Measurements from ENCODE around the gene RAB17. TPM values are rescaled to one million over a fixed set of nuclear protein-coding genes. Genes with fewer than 3 reads are reported as not detected.

RAB17 gene
- polyA plus RNA-seq, 1 donor, result 164 TPM

DNA sequence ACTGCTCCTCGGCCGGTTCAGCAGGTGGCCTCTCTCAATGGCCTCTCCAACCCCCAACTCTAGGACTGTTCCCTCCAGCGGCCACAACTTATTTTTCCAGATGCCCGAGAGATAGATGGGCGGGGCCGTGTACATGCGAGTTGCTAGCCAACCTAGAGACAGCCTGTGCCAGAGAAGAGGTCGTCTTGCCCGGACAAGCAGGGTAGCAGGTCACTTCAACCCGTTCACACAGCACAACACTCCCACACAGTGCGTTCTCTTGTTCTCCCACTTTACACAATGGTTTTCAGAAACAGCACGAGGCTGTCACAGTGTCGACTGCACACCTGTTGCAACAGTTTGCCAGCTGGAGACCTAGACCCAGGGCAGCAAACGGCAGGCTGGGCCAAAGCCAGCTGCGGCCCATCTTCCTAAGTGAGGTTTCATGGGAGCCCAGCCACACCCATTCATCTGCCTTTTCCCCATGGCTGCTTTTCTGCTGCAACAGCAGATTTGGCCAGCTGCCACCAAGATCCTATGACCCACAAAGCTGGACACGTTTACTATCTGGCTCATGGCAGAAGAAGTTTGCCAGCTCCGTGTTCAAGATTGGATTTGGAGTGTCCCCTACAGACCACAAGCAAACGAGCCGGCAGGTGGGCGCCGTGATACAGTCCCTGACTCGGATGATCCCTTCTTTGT is 31.4 kb downstream of the RAB17 start:
- no peaks in the 10 kb centered on the region for H3K36me3 ChIP-seq (ENCODE audit: control insufficient read depth, insufficient read depth, low read length)
- H3K4me1 ChIP-seq (ENCODE audit: control insufficient read depth, insufficient read depth, low read length), result no peaks in the 10 kb centered on the region
- H3K27ac ChIP-seq (ENCODE audit: low read length), result no peak overlapping the region
- H3K9me3 ChIP-seq (ENCODE audit: control insufficient read depth, low read depth, low read length), result peaks cover 2% of the 10 kb centered on the region
- WGBS (ENCODE audit: insufficient coverage, low lambda C conversion rate), result no CpG with 5 or more reads among the region's 22 CpGs
- H3K4me3 ChIP-seq (ENCODE audit: low read length), result no peak overlapping the region
- H3K27me3 ChIP-seq (ENCODE audit: control insufficient read depth, insufficient read depth, low read length), result peaks cover 6% of the 10 kb centered on the region
- peak in 1 of 2 donors; percentile 40 for DNase-seq

DNA sequence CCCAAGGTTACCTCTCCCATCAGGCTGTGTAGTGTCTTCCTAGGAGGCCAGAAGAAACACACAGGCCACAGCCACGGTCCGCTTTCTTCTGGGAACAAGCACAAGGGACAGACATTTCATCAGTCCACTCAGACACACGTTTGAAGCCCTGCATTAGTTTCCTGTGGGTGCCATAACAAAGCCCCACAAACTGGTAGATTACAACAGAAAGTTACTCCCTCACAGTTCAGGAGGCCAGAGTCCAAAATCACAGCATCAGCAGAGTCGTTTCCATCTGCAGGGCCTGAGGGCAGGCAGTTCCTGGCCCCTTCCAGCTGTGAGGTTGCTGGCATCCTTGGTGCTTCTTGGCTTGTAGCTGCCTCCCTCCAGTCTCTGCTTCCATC is 32.9 kb downstream of the RAB17 start:
- H3K4me1 ChIP-seq (ENCODE audit: control insufficient read depth, insufficient read depth, low read length), result no peaks in the 10 kb centered on the region
- no peaks in the 10 kb centered on the region for H3K36me3 ChIP-seq (ENCODE audit: control insufficient read depth, insufficient read depth, low read length)
- no CpG with 5 or more reads among the region's 4 CpGs for WGBS (ENCODE audit: insufficient coverage, low lambda C conversion rate)
- H3K4me3 ChIP-seq (ENCODE audit: low read length), result no peak overlapping the region
- no peaks in the 10 kb centered on the region for H3K27me3 ChIP-seq (ENCODE audit: control insufficient read depth, insufficient read depth, low read length)
- H3K9me3 ChIP-seq (ENCODE audit: control insufficient read depth, low read depth, low read length), result peaks cover 2% of the 10 kb centered on the region
- H3K27ac ChIP-seq (ENCODE audit: low read length), result no peak overlapping the region
- DNase-seq, result no peak

DNA sequence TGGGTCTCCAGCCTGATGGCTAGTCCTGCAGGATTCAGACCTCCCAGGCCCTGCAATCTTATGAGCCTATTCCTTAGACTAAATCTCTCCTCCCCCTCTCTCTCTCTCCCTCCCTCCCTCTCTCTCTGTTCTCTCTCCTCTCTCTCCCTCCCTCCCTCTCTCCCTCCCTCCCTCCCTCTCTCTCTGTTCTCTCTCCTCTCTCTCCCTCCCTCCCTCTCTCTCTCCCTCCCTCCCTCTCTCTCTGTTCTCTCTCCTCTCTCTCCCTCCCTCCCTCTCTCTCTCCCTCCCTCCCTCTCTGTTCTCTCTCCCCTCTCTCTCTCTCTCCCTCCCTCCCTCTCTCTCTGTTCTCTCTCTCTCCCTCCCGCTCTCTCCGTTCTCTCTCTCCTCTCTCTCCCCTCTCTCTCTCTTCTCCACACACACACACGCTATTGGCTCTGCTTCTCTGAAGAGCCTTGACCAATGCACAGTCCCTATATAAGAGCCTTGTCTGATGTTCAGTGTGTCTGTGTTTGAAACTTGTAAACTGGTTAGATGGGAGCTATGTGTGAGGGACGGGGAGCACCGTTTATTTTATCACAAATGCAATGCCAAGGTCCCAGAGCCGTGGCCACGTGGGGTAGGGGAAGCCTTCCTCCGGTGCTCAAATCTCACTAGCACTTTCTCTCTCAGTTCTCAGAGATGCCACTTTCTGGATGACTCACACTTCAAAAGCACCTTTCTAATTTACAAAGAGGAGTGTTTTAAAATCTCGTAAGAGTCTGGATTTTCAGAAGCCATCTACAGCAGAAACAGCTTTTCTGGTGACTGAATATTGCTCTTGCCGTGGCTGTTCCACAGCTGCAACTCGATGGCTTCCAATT is 33.5 kb downstream of the RAB17 start:
- Histone ChIP-seq H3K36me3 (ENCODE audit: control insufficient read depth, insufficient read depth, low read length) (no peaks in the 10 kb centered on the region), H3K27ac (ENCODE audit: low read length) (no peak overlapping the region), H3K4me3 (ENCODE audit: low read length) (no peak overlapping the region), H3K27me3 (ENCODE audit: control insufficient read depth, insufficient read depth, low read length) (no peaks in the 10 kb centered on the region), H3K4me1 (ENCODE audit: control insufficient read depth, insufficient read depth, low read length) (no peaks in the 10 kb centered on the region), H3K9me3 (ENCODE audit: control insufficient read depth, low read depth, low read length) (peaks cover 2% of the 10 kb centered on the region)
- WGBS (ENCODE audit: insufficient coverage, low lambda C conversion rate), result 80% methylated on average over 1 of the region's 11 CpGs
- no peak for DNase-seq

DNA sequence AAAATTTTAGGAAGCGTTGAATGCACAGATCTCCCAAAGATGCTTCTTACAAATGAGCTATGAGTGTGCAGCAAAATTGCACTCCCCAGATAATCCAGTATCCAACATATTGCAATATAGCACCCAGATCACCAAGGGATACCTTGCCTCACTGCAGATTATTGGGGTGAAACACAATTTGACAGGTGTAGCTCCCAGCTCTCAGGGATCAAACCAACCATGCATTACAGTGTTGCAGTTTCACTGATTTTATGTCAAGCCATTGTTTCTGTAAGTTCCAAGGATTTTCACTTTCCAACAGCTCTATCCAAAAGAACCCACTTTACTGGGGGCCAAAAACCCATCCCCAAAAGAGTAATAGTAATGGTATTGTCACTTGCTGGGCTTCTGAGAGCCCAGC is 35.0 kb downstream of the RAB17 start:
- no peak overlapping the region for H3K27ac ChIP-seq (ENCODE audit: low read length)
- H3K4me1 ChIP-seq (ENCODE audit: control insufficient read depth, insufficient read depth, low read length), result no peaks in the 10 kb centered on the region
- no CpG with 5 or more reads among the region's 1 CpG for WGBS (ENCODE audit: insufficient coverage, low lambda C conversion rate)
- H3K4me3 ChIP-seq (ENCODE audit: low read length), result no peak overlapping the region
- H3K36me3 ChIP-seq (ENCODE audit: control insufficient read depth, insufficient read depth, low read length), result no peaks in the 10 kb centered on the region
- H3K27me3 ChIP-seq (ENCODE audit: control insufficient read depth, insufficient read depth, low read length), result no peaks in the 10 kb centered on the region
- no peak for DNase-seq
- peaks cover 2% of the 10 kb centered on the region for H3K9me3 ChIP-seq (ENCODE audit: control insufficient read depth, low read depth, low read length)

DNA sequence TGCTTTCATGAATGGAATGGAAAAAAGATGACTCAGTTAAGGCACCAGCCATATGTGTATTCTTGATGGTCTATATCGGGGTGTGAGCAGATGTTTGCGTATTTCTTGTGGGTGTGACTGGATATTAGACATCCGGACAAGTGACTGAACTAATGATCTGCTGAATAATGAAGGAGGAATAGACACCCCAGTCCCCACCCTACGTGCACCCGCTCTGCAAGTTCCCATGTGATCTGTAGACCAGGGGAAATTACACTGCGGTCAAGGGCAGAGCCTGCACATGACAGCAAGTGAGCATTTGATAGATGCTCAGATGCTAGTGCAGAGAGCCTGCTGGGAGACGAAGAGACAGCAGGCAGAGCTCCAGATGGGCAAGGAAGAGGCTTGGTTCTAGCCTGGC is 36.6 kb downstream of the RAB17 start:
- no peak for DNase-seq
- Histone ChIP-seq H3K9me3 (ENCODE audit: control insufficient read depth, low read depth, low read length) (peaks cover 2% of the 10 kb centered on the region), H3K4me3 (ENCODE audit: low read length) (no peak overlapping the region), H3K27ac (ENCODE audit: low read length) (no peak overlapping the region), H3K27me3 (ENCODE audit: control insufficient read depth, insufficient read depth, low read length) (no peaks in the 10 kb centered on the region), H3K4me1 (ENCODE audit: control insufficient read depth, insufficient read depth, low read length) (no peaks in the 10 kb centered on the region), H3K36me3 (ENCODE audit: control insufficient read depth, insufficient read depth, low read length) (no peaks in the 10 kb centered on the region)
- no CpG with 5 or more reads among the region's 7 CpGs for WGBS (ENCODE audit: insufficient coverage, low lambda C conversion rate)

DNA sequence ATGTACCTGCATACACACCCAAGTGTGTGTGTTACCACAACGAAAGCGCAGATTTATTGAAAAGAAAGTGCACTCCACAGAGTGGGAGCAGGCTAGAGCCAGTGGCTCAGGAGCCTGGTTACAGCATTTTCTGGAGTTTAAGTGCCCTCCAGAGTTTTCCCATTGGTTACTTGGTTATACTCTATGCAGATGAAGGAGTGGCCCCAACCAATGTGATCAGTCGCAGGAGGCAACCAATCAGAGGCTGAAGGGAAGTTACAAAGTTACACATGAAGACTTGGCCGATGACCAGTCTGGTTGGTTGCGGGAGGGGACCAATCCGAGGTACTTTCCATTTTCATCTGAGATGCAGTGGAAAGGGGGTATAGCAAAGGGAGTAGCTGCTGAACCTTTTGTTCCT is 37.6 kb downstream of the RAB17 start:
- peaks cover 4% of the 10 kb centered on the region for H3K4me1 ChIP-seq (ENCODE audit: control insufficient read depth, insufficient read depth, low read length)

DNA sequence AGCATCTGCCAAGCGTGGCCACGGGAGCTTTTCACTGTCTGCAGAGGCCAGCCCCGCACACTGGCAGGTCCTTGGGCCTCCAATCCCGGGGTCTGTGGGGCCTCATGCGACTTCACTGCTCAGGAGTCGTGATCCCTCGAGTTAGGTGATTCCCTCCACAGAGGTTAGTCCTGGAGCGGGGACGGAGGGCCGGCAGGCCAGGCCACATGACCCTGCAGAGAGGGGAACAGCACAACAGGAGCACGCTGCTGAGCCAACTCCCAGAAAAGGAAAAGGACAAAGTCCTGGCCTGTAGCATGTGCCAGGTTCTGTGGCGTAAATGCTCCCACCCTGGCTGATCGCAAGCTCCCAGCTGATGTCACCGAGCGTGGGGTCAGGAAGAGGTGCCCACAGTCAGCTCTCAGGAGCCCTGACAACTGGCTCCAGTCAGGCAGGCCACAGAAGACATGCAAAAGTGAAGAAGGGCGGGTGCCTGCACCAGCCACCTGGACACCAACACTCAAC is 39.4 kb downstream of the RAB17 start:
- Histone ChIP-seq H3K9me3 (ENCODE audit: control insufficient read depth, low read depth, low read length) (no peaks in the 10 kb centered on the region), H3K27me3 (ENCODE audit: control insufficient read depth, insufficient read depth, low read length) (no peaks in the 10 kb centered on the region), H3K4me3 (ENCODE audit: low read length) (no peak overlapping the region), H3K36me3 (ENCODE audit: control insufficient read depth, insufficient read depth, low read length) (no peaks in the 10 kb centered on the region), H3K27ac (ENCODE audit: low read length) (no peak overlapping the region), H3K4me1 (ENCODE audit: control insufficient read depth, insufficient read depth, low read length) (peaks cover 7% of the 10 kb centered on the region)
- no CpG with 5 or more reads among the region's 16 CpGs for WGBS (ENCODE audit: insufficient coverage, low lambda C conversion rate)
- DNase-seq, result peak; percentile 48 to 74

More for the DNA sequence above, 37.6 kb downstream of the RAB17 start:
- DNase-seq, result no peak
- H3K36me3 ChIP-seq (ENCODE audit: control insufficient read depth, insufficient read depth, low read length), result no peaks in the 10 kb centered on the region
- peaks cover 2% of the 10 kb centered on the region for H3K9me3 ChIP-seq (ENCODE audit: control insufficient read depth, low read depth, low read length)
- no CpG with 5 or more reads among the region's 6 CpGs for WGBS (ENCODE audit: insufficient coverage, low lambda C conversion rate)
- no peaks in the 10 kb centered on the region for H3K27me3 ChIP-seq (ENCODE audit: control insufficient read depth, insufficient read depth, low read length)
- H3K27ac ChIP-seq (ENCODE audit: low read length), result no peak overlapping the region
- H3K4me3 ChIP-seq (ENCODE audit: low read length), result no peak overlapping the region

DNA sequence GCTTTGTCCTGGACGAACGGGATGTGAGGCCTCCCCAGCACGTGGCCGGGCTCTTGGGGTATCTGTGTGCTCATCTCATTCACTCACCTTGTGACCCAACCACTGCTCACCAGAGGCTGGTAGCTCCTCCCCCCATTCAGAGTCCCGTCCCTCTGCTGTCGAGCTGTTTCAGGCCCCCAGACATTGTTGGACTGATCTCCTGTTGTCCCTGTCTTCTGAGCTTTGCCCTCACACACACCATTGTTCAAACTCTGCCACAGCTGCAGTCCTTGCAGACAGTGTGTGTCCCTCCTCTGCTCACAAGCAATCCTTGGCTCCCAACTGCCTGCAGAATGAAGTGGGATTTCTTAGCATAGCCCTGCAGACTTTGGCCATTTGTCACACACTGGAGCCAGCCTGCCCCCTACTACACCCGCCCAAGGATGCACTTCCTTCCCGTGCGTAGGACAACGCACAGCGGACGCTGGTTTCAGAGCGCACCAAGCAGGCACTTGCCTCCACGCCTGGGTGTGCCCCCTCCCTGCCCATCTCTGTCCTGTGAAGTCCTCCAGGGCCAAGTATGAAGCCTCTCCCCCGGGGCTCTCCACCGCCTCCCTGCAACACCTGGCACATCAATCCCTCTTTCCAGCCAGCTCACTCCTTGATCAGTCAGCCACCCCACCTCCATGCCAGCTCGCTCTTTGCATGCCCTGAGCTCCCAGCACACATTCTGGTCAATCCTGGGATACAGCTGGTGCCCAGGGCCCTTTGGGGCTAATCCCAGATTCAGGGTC is 40.7 kb downstream of the RAB17 start:
- Histone ChIP-seq H3K27ac (ENCODE audit: low read length) (no peak overlapping the region), H3K27me3 (ENCODE audit: control insufficient read depth, insufficient read depth, low read length) (no peaks in the 10 kb centered on the region), H3K4me3 (ENCODE audit: low read length) (no peak overlapping the region), H3K4me1 (ENCODE audit: control insufficient read depth, insufficient read depth, low read length) (peaks cover 7% of the 10 kb centered on the region), H3K36me3 (ENCODE audit: control insufficient read depth, insufficient read depth, low read length) (no peaks in the 10 kb centered on the region), H3K9me3 (ENCODE audit: control insufficient read depth, low read depth, low read length) (no peaks in the 10 kb centered on the region)
- DNase-seq, result no peak
- 100% methylated on average over 2 of the region's 17 CpGs for WGBS (ENCODE audit: insufficient coverage, low lambda C conversion rate)

DNA sequence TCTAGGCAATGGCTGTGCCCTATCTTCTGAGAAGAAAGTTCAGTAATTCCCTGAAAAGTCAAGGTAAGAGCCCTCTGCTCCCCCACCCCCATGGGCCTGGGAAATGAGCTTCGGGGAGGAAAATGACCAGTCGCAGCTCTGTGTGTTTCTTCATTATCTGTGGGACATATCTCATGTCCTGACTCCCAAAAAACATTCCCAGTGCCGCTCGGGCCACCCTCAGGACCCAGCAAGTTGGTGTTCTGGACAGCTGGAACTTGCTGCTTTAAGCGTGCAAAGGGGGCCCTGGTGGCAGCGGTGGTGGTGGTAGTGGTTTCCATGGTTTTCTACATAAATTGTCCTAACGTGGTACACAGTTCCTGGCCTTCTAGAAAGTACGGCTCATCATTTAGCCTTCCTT is 41.3 kb downstream of the RAB17 start:
- Histone ChIP-seq H3K27ac (ENCODE audit: low read length) (no peak overlapping the region), H3K36me3 (ENCODE audit: control insufficient read depth, insufficient read depth, low read length) (no peaks in the 10 kb centered on the region)

DNA sequence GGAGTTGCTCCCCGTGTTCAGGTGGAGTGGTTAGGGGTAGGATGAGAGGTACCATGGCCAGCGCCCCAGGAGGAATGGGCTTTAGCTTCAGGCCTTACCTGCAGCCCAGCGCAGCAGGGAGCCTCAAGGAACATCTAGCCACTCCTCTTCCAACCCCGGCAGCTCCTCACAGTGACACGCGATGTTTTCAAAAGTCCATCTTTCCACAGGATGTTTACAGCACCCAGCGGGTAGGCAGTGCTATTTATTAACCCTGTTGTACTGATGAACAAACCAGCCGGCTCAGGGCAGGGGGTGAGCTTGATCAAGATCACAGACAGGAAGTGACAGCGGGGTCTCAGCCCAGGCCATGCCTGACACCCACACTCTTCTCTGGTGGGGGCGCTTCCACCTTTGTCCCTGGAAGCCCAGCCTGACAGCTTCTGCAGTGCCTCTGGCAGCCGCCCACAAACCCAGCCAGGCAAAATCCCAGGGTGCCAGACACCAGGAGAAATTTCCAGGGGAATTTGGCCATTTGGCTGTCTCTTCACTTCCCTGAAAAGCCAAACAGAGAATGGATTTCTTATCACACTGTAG is 42.6 kb downstream of the RAB17 start:
- Histone ChIP-seq H3K27me3 (ENCODE audit: control insufficient read depth, insufficient read depth, low read length) (no peaks in the 10 kb centered on the region), H3K27ac (ENCODE audit: low read length) (no peak overlapping the region), H3K9me3 (ENCODE audit: control insufficient read depth, low read depth, low read length) (no peaks in the 10 kb centered on the region), H3K4me3 (ENCODE audit: low read length) (no peak overlapping the region), H3K4me1 (ENCODE audit: control insufficient read depth, insufficient read depth, low read length) (peaks cover 7% of the 10 kb centered on the region), H3K36me3 (ENCODE audit: control insufficient read depth, insufficient read depth, low read length) (no peaks in the 10 kb centered on the region)
- peak in 1 of 2 donors; percentile 64 for DNase-seq
- WGBS (ENCODE audit: insufficient coverage, low lambda C conversion rate), result no CpG with 5 or more reads among the region's 11 CpGs

More for the DNA sequence above, 41.3 kb downstream of the RAB17 start:
- WGBS (ENCODE audit: insufficient coverage, low lambda C conversion rate), result no CpG with 5 or more reads among the region's 8 CpGs
- no peak overlapping the region for H3K4me3 ChIP-seq (ENCODE audit: low read length)
- peaks cover 7% of the 10 kb centered on the region for H3K4me1 ChIP-seq (ENCODE audit: control insufficient read depth, insufficient read depth, low read length)
- no peaks in the 10 kb centered on the region for H3K9me3 ChIP-seq (ENCODE audit: control insufficient read depth, low read depth, low read length)
- DNase-seq, result no peak
- H3K27me3 ChIP-seq (ENCODE audit: control insufficient read depth, insufficient read depth, low read length), result no peaks in the 10 kb centered on the region
